H9 (cell line): Measurements from ENCODE around the gene ADGRF1. TPM values are rescaled to one million over a fixed set of nuclear protein-coding genes. Genes with fewer than 3 reads are reported as not detected.

Experiments
- DNase-seq: peaks from one replicate; pipeline ENCODE4 v3.0.0-alpha.2; 2017
- H2AFZ ChIP-seq: one replicate; pipeline ENCODE4 v1.6.1; 2013; ENCODE audit warnings: mild to moderate bottlenecking, low read length, control low read depth, moderate library complexity
- H2AK5ac ChIP-seq: 2 replicates; pipeline ENCODE4 v1.6.1; 2013; ENCODE audit warnings: low read length, control low read depth, mixed read lengths; ENCODE audit not compliant: insufficient read length
- H2BK120ac ChIP-seq: one replicate; pipeline ENCODE4 v1.6.1; 2013; ENCODE audit warnings: low read depth, mild to moderate bottlenecking, low read length, control low read depth, inconsistent platforms; ENCODE audit not compliant: poor library complexity, severe bottlenecking
- H2BK12ac ChIP-seq: 2 replicates; pipeline ENCODE4 v1.6.1; 2013; ENCODE audit warnings: low read length, control low read depth, mixed read lengths, low read depth; ENCODE audit not compliant: insufficient read length
- H2BK15ac ChIP-seq: 2 replicates; pipeline ENCODE4 v1.6.1; 2013; ENCODE audit warnings: low read depth, low read length, control low read depth
- H2BK20ac ChIP-seq: one replicate; pipeline ENCODE4 v1.6.1; 2013; ENCODE audit warnings: low read depth, mild to moderate bottlenecking, low read length, control low read depth, inconsistent platforms; ENCODE audit not compliant: poor library complexity, severe bottlenecking
- H2BK5ac ChIP-seq: 2 replicates; pipeline ENCODE4 v1.6.1; 2013; ENCODE audit warnings: low read length, control low read depth, mixed read lengths; ENCODE audit not compliant: insufficient read length
- H3K14ac ChIP-seq: 2 replicates; pipeline ENCODE4 v1.6.1; 2013; ENCODE audit warnings: low read length, control low read depth; ENCODE audit not compliant: insufficient read depth
- H3K18ac ChIP-seq: 2 replicates; pipeline ENCODE4 v1.6.1; 2013; ENCODE audit warnings: low read depth, mild to moderate bottlenecking, mixed read lengths, low read length, control low read depth; ENCODE audit not compliant: insufficient read length
- H3K23ac ChIP-seq: 2 replicates; pipeline ENCODE4 v1.6.1; 2013; ENCODE audit warnings: low read length, control low read depth, mixed read lengths, low read depth; ENCODE audit not compliant: insufficient read length
- H3K23me2 ChIP-seq: 2 replicates; pipeline ENCODE4 v1.6.1; 2013; ENCODE audit warnings: low read depth, mild to moderate bottlenecking, mixed read lengths, low read length, control low read depth; ENCODE audit not compliant: insufficient read length, poor library complexity, severe bottlenecking
- H3K27ac ChIP-seq: 2 replicates; pipeline ENCODE4 v1.5.1; 2013; ENCODE audit warnings: low read length, control low read depth, mixed read lengths, low read depth; ENCODE audit not compliant: insufficient read length
- H3K27me3 ChIP-seq: 2 replicates; pipeline ENCODE4 v1.6.1; 2013; ENCODE audit warnings: low read length, control low read depth, inconsistent platforms; ENCODE audit not compliant: insufficient read depth
- H3K4ac ChIP-seq: 2 replicates; pipeline ENCODE4 v1.6.1; 2013; ENCODE audit warnings: low read depth, mild to moderate bottlenecking, control low read depth, inconsistent platforms, low read length, moderate library complexity
- H3K4me1 ChIP-seq: 2 replicates; pipeline ENCODE4 v1.6.1; 2013; ENCODE audit warnings: low read length, control low read depth, inconsistent platforms; ENCODE audit not compliant: insufficient read depth
- H3K4me2 ChIP-seq: 2 replicates; pipeline ENCODE4 v1.6.1; 2013; ENCODE audit warnings: low read length, control low read depth, mixed read lengths; ENCODE audit not compliant: insufficient read length, insufficient read depth
- H3K56ac ChIP-seq: 2 replicates; pipeline ENCODE4 v1.6.1; 2013; ENCODE audit warnings: low read depth, mild to moderate bottlenecking, mixed read lengths, low read length, control low read depth; ENCODE audit not compliant: insufficient read length
- H3K79me1 ChIP-seq: 2 replicates; pipeline ENCODE4 v1.6.1; 2013; ENCODE audit warnings: low read depth, mild to moderate bottlenecking, moderate library complexity, low read length, control low read depth, inconsistent platforms; ENCODE audit not compliant: insufficient read depth, poor library complexity, severe bottlenecking
- H3K79me2 ChIP-seq: 2 replicates; pipeline ENCODE4 v1.6.1; 2013; ENCODE audit warnings: low read length, control low read depth, inconsistent platforms; ENCODE audit not compliant: insufficient read depth
- H3K9ac ChIP-seq: 2 replicates; pipeline ENCODE4 v1.6.1; 2013; ENCODE audit warnings: low read length, control low read depth, mixed read lengths; ENCODE audit not compliant: insufficient read length; ENCODE audit errors: extremely low read depth
- H3K9me3 ChIP-seq: one replicate; pipeline ENCODE4 v1.6.1; 2013; ENCODE audit warnings: low read depth, low read length, inconsistent platforms; ENCODE audit not compliant: control insufficient read depth
- H3T11ph ChIP-seq: one replicate; pipeline ENCODE4 v1.6.1; 2013; ENCODE audit warnings: mild to moderate bottlenecking, low read length, control low read depth, inconsistent platforms
- H4K20me1 ChIP-seq: one replicate; pipeline ENCODE4 v1.6.1; 2013; ENCODE audit not compliant: control insufficient read depth, insufficient read length, insufficient read depth
- H4K5ac ChIP-seq: 2 replicates; pipeline ENCODE4 v1.6.1; 2013; ENCODE audit warnings: low read depth, mild to moderate bottlenecking, mixed read lengths, low read length, control low read depth; ENCODE audit not compliant: insufficient read length
- H4K8ac ChIP-seq: replicated peaks from 2 replicates; pipeline ENCODE4 v1.6.1; 2013; ENCODE audit warnings: low read length, control low read depth, mixed read lengths, low read depth; ENCODE audit not compliant: insufficient read length
- H4K91ac ChIP-seq: 2 replicates; pipeline ENCODE4 v1.6.1; 2013; ENCODE audit warnings: low read depth, mild to moderate bottlenecking, moderate library complexity, mixed read lengths, low read length, control low read depth; ENCODE audit not compliant: insufficient read length
- H3K27ac Mint-ChIP-seq, 3 experiments: 2 replicates in 2 of 3; 3 replicates in 1 of 3; pipeline ENCODE4 v1.8.0; 2020 to 2021; ENCODE audit warnings: mixed read lengths in 3 of 3, mild to moderate bottlenecking in 1 of 3, moderate library complexity in 1 of 3
- H3K27me3 Mint-ChIP-seq: 2 replicates; pipeline ENCODE4 v1.8.0; 2021; ENCODE audit warnings: low read depth, mild to moderate bottlenecking, moderate library complexity, mixed read lengths
- H3K36me3 Mint-ChIP-seq, 3 experiments: 2 replicates in 2 of 3; 3 replicates in 1 of 3; pipeline ENCODE4 v1.8.0; 2020 to 2021; ENCODE audit warnings: low read depth in 3 of 3, mixed read lengths in 3 of 3; ENCODE audit not compliant: insufficient read depth in 1 of 3
- H3K4me1 Mint-ChIP-seq, 2 experiments: 2 replicates each; pipeline ENCODE4 v1.8.0; 2020; ENCODE audit warnings: mixed read lengths in 2 of 2
- H3K4me3 Mint-ChIP-seq, 2 experiments: 2 replicates in 1 of 2; 3 replicates in 1 of 2; pipeline ENCODE4 v1.8.0; 2020 to 2021; ENCODE audit warnings: mild to moderate bottlenecking in 2 of 2, mixed read lengths in 2 of 2, moderate library complexity in 1 of 2
- H3K9me3 Mint-ChIP-seq, 2 experiments: 2 replicates in 1 of 2; 3 replicates in 1 of 2; pipeline ENCODE4 v1.8.0; 2020; ENCODE audit warnings: mild to moderate bottlenecking in 2 of 2, mixed read lengths in 2 of 2, moderate library complexity in 1 of 2
- WGBS: extraction: QIAGEN DNeasy Blood & Tissue Kit; methylation state at CpG from one replicate; pipeline ENCODE4 v1.1.7; 2013; ENCODE audit warnings: missing lambda C conversion rate, low lambda C conversion rate, mixed read lengths; ENCODE audit not compliant: insufficient read length; ENCODE audit errors: extremely low coverage; 5-methylcytosine and 5-hydroxymethylcytosine counted together
- total RNA-seq: library from RNA; stranded (reverse); gene quantifications from 2 replicates; pipeline ENCODE4 v1.2.1, GENCODE V29; 2021
- TF ChIP-seq, protein P1 (sequence below): fragments of 200-600 bp; sonication (generic); conservative IDR thresholded peaks from 3 replicates; pipeline ENCODE4 v1.8.0; 2021; ENCODE audit warnings: antibody characterized with exemption, mild to moderate bottlenecking

The ADGRF1 gene
- total RNA-seq, 1 experiment from 2014 or later = not detected

DNA sequence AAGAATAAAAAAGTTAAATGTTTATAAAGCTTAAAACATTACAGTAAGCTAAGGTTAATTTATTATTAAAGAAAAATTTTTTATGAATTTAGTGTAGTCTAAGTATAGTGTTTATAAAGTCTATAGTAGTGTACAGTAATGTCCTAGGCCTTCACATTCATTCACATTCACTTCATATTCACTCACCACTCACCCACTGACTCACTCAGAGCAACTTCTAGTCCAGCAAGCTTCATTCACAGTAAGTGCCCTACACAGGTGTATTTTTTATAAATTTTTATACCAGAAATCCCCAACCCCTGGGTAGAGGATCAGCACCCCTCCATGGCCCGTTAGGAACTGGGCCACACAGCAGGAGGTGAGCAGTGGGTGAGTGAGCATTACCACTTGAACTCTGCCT, 24.3 kb upstream of the ADGRF1 start:
- no peak overlapping the region for H2BK120ac ChIP-seq
- WGBS = no CpG with 5 or more reads among the region's 1 CpG
- no peak overlapping the region for H2AK5ac ChIP-seq
- H3K4me1 ChIP-seq = no peaks in the 10 kb centered on the region
- Mint-ChIP-seq H3K9me3 (peaks cover 6 to 9% of the 10 kb centered on the region in 2 experiments; a peak in 4 of 5 replicates), H3K4me3 (no peak overlapping the region), H3K4me1 (peaks cover 0 to 6% of the 10 kb centered on the region in 2 experiments; a peak in 2 of 4 replicates), H3K27ac (no peak overlapping the region), H3K27me3 (no peaks in the 10 kb centered on the region), H3K36me3 (peaks cover 0 to 6% (median 6%) of the 10 kb centered on the region in 3 experiments; a peak in 5 of 7 replicates)
- H3K18ac ChIP-seq = no peak overlapping the region
- H3K56ac ChIP-seq = no peak overlapping the region
- no peak overlapping the region for H3T11ph ChIP-seq
- no peak overlapping the region for H3K23ac ChIP-seq
- no peak overlapping the region for H2BK5ac ChIP-seq
- H3K4me2 ChIP-seq = no peak overlapping the region
- H3K9ac ChIP-seq = no peak overlapping the region
- no peak overlapping the region for H2BK15ac ChIP-seq
- H3K27me3 ChIP-seq = no peaks in the 10 kb centered on the region
- H4K5ac ChIP-seq = no peak overlapping the region
- H4K8ac ChIP-seq = no peak overlapping the region
- no peaks in the 10 kb centered on the region for H4K20me1 ChIP-seq
- H3K27ac ChIP-seq = no peak overlapping the region
- TF ChIP-seq, protein P1, sequence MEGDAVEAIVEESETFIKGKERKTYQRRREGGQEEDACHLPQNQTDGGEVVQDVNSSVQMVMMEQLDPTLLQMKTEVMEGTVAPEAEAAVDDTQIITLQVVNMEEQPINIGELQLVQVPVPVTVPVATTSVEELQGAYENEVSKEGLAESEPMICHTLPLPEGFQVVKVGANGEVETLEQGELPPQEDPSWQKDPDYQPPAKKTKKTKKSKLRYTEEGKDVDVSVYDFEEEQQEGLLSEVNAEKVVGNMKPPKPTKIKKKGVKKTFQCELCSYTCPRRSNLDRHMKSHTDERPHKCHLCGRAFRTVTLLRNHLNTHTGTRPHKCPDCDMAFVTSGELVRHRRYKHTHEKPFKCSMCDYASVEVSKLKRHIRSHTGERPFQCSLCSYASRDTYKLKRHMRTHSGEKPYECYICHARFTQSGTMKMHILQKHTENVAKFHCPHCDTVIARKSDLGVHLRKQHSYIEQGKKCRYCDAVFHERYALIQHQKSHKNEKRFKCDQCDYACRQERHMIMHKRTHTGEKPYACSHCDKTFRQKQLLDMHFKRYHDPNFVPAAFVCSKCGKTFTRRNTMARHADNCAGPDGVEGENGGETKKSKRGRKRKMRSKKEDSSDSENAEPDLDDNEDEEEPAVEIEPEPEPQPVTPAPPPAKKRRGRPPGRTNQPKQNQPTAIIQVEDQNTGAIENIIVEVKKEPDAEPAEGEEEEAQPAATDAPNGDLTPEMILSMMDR = no peak
- no peak overlapping the region for H2BK20ac ChIP-seq
- H4K91ac ChIP-seq = no peak overlapping the region
- no peak overlapping the region for H3K4ac ChIP-seq
- H3K23me2 ChIP-seq = no peaks in the 10 kb centered on the region
- H3K79me1 ChIP-seq = no peaks in the 10 kb centered on the region
- no peak for DNase-seq
- H3K79me2 ChIP-seq = no peaks in the 10 kb centered on the region
- no peak overlapping the region for H3K14ac ChIP-seq
- H2BK12ac ChIP-seq = no peak overlapping the region
- no peak overlapping the region for H2AFZ ChIP-seq
- no peaks in the 10 kb centered on the region for H3K9me3 ChIP-seq
